Esophagus squamous epithelium (tissue), 4 donors: ENCODE results near the gene ESYT2.

Source experiments
- POLR2A ChIP-seq, 4 donors: fragments of 450-650 bp; IDR thresholded peaks; one replicate each; pipeline ENCODE4 v1.6.1; 2017; ENCODE audit warnings: antibody characterized with exemption in 4 of 4, mild to moderate bottlenecking in 4 of 4, moderate library complexity in 3 of 4
- TF ChIP-seq, protein P1 (sequence below), 6 experiments: fragments of 450-650 bp in 4 of 6; fragments of 200-600 bp in 2 of 6; sonication (generic) in 2 of 6; IDR thresholded peaks; one replicate each; pipeline ENCODE4 v1.5.1; 2016 to 2019; ENCODE audit warnings: antibody characterized with exemption in 6 of 6, mild to moderate bottlenecking in 4 of 6, moderate library complexity in 4 of 6

DNA sequence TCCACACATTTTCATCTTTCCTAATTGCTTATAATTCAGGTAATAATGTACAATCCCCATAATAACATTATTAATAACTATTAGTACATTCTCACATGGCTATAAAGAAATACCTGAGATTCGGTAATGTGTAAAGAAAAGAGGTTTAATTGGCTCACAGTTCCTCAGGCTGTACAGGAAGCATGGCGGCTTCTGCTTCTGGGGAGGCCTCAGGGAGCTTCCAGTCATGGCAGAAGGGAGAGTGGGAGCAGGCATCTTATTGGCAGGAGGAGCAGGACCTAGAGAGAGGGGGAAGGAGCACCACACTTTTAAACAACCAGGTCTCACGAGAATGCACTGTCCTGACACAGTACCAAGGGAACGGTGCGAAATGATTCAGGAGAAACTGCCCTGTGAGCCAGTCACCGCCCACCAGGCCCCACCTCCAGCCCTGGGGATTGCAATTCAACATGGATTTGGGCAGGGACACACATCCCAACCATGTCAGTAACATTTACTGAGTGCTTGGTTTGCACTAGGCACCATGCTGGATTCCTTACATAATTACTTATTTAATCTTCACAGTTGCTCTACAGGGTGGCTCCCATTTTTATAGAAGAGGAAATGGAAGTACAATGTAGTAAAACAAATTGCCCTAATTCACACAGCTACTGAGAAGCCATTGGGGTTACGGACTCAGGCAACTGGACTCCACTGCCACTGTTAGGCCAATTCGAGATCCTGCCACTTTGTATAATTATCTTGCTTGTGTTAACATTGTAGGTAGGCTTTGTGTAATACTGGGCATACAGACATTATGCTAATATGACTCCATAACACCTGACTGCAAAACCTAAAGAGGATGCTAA lies 8.7 kb upstream of the ESYT2 start:
- no peak for TF ChIP-seq POLR2A (IDR thresholded peaks at IDR 0.05)
- TF ChIP-seq, protein P1, sequence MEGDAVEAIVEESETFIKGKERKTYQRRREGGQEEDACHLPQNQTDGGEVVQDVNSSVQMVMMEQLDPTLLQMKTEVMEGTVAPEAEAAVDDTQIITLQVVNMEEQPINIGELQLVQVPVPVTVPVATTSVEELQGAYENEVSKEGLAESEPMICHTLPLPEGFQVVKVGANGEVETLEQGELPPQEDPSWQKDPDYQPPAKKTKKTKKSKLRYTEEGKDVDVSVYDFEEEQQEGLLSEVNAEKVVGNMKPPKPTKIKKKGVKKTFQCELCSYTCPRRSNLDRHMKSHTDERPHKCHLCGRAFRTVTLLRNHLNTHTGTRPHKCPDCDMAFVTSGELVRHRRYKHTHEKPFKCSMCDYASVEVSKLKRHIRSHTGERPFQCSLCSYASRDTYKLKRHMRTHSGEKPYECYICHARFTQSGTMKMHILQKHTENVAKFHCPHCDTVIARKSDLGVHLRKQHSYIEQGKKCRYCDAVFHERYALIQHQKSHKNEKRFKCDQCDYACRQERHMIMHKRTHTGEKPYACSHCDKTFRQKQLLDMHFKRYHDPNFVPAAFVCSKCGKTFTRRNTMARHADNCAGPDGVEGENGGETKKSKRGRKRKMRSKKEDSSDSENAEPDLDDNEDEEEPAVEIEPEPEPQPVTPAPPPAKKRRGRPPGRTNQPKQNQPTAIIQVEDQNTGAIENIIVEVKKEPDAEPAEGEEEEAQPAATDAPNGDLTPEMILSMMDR (IDR thresholded peaks at IDR 0.05), result no peak
